BE2C (cell line): ENCODE data around the gene SLU7.

ENCODE experiments used
- DNase-seq: peaks from one replicate; pipeline ENCODE4 v3.0.0-alpha.2; 2020
- H3K27me3 ChIP-seq: fragments of 250-450 bp; sonication (Bioruptor Pico); 2 replicates; pipeline ENCODE4 v1.5.1; 2020; ENCODE audit warnings: mild to moderate bottlenecking
- H3K36me3 ChIP-seq: fragments of 250-450 bp; sonication (Bioruptor Pico); 2 replicates; pipeline ENCODE4 v1.5.1; 2020; ENCODE audit warnings: mild to moderate bottlenecking
- H3K4me1 ChIP-seq: fragments of 250-450 bp; sonication (Bioruptor Pico); 2 replicates; pipeline ENCODE4 v1.5.1; 2020
- H3K4me3 ChIP-seq: 2 replicates; pipeline ENCODE4 v1.5.1; 2011; ENCODE audit warnings: low read depth, low read length
- H3K9me3 ChIP-seq: fragments of 250-450 bp; sonication (Bioruptor Pico); 2 replicates; pipeline ENCODE4 v1.5.1; 2020
- CTCF ChIP-seq: IDR thresholded peaks from 2 replicates; pipeline ENCODE4 v1.5.1; 2012; ENCODE audit warnings: mild to moderate bottlenecking, low read depth, low read length

Gene SLU7

GRCh38 chr5:160352308-160352707 is 66.6 kb downstream of the SLU7 start:
- Histone ChIP-seq H3K4me3 (no peak overlapping the region), H3K4me1 (no peaks in the 10 kb centered on the region), H3K27me3 (no peaks in the 10 kb centered on the region), H3K9me3 (no peaks in the 10 kb centered on the region), H3K36me3 (no peaks in the 10 kb centered on the region)
- DNase-seq = no peak
- TF ChIP-seq CTCF = no peak
